PC-9 (cell line): ENCODE results near the gene STAB2. TPM values are rescaled to one million over a fixed set of nuclear protein-coding genes. Genes with fewer than 3 reads are reported as not detected.

ENCODE experiments used
- BruUV-seq: library from RNA; stranded (reverse); fragments of 400-500 nt; replicated peaks from 2 replicates; lab custom pipeline; 2021; lab: Mats Ljungman, UMichigan
- CTCF ChIA-PET: fragments of 300-600 bp; sonication (Branson Sonifier 250); formaldehyde crosslinking; loops from one replicate; lab custom pipeline; 2022; ENCODE audit warnings: antibody characterized with exemption; lab: Charles Lee
- POLR2A ChIA-PET: fragments of 300-600 bp; sonication (Branson Sonifier 250); formaldehyde crosslinking; loops from one replicate; lab custom pipeline; 2022; ENCODE audit warnings: antibody characterized with exemption; ENCODE audit not compliant: unreplicated experiment; lab: Charles Lee
- DNase-seq, 2 experiments: peaks; one replicate each; pipeline versions ENCODE4 v3.0.0 to v3.0.0-alpha.2; 2015 to 2022; ENCODE audit warnings: mixed read lengths in 1 of 2
- H2AFZ ChIP-seq: fragments of 200-600 bp; sonication (generic); 2 replicates; pipeline ENCODE4 v1.8.1; 2017; ENCODE audit warnings: antibody characterized with exemption
- H3F3A ChIP-seq: fragments of 200-600 bp; sonication (generic); 2 replicates; pipeline ENCODE4 v1.8.1; 2017; ENCODE audit warnings: antibody characterized with exemption, mild to moderate bottlenecking, low read depth; ENCODE audit not compliant: insufficient read depth
- H3K27ac ChIP-seq: fragments of 200-600 bp; sonication (generic); 2 replicates; pipeline ENCODE4 v1.6.1; 2016; ENCODE audit warnings: mixed run types
- H3K27me3 ChIP-seq: fragments of 200-600 bp; sonication (generic); 2 replicates; pipeline ENCODE4 v1.6.1; 2016; ENCODE audit warnings: low read depth, mixed run types; ENCODE audit not compliant: insufficient read depth
- H3K36me3 ChIP-seq: fragments of 200-600 bp; sonication (generic); 2 replicates; pipeline ENCODE4 v1.6.1; 2016; ENCODE audit warnings: low read depth, mixed run types
- H3K4me1 ChIP-seq: fragments of 200-600 bp; sonication (generic); replicated peaks from 2 replicates; pipeline ENCODE4 v1.6.1; 2016; ENCODE audit warnings: mixed run types; ENCODE audit not compliant: insufficient read depth
- H3K4me2 ChIP-seq: fragments of 200-600 bp; sonication (generic); 2 replicates; pipeline ENCODE4 v1.6.1; 2017; ENCODE audit warnings: mixed run types
- H3K4me3 ChIP-seq: fragments of 200-600 bp; sonication (generic); 2 replicates; pipeline ENCODE4 v1.6.1; 2016; ENCODE audit warnings: mixed run types
- H3K79me2 ChIP-seq: fragments of 200-600 bp; sonication (generic); 2 replicates; pipeline ENCODE4 v1.6.1; 2017; ENCODE audit warnings: low read depth, mixed run types
- H3K9me2 ChIP-seq: fragments of 200-600 bp; sonication (generic); 2 replicates; pipeline ENCODE4 v1.8.1; 2017; ENCODE audit warnings: mild to moderate bottlenecking; ENCODE audit not compliant: insufficient read depth
- H3K9me3 ChIP-seq: fragments of 200-600 bp; sonication (generic); 2 replicates; pipeline ENCODE4 v1.8.1; 2016; ENCODE audit warnings: low read depth; ENCODE audit not compliant: insufficient read depth
- H4K20me1 ChIP-seq: fragments of 200-600 bp; sonication (generic); 2 replicates; pipeline ENCODE4 v1.8.1; 2017; ENCODE audit not compliant: insufficient read depth
- EZH2 ChIP-seq: fragments of 200-600 bp; sonication (generic); IDR thresholded peaks from 2 replicates; pipeline ENCODE4 v1.8.0; 2017; ENCODE audit warnings: antibody characterized with exemption, low read depth
- intact Hi-C: fragments of 100-400 bp; cut with micrococcal nuclease; formaldehyde crosslinking; loops from one replicate; pipeline ENCODE4 v1.10.0; 2022; ENCODE audit not compliant: unreplicated experiment
- total RNA-seq: library from RNA; stranded (reverse); gene quantifications from 2 replicates; pipeline ENCODE4 v1.2.3, GENCODE V29; 2021
- TF ChIP-seq, protein P1 (sequence below): fragments of 200-600 bp; sonication (generic); conservative IDR thresholded peaks from 2 replicates; pipeline ENCODE4 v1.6.1; 2017; ENCODE audit warnings: mixed run types, antibody characterized with exemption, mild to moderate bottlenecking, moderate library complexity

The STAB2 gene
- total RNA-seq, 1 experiment from 2014 or later: not detected

GRCh38 chr12:103547376-103547775 lies 39.7 kb upstream of the STAB2 start:
- Histone ChIP-seq H3K27ac (no peak overlapping the region), H4K20me1 (no peaks in the 10 kb centered on the region), H3K27me3 (peaks cover 24% of the 10 kb centered on the region), H3K4me2 (no peak overlapping the region), H3K4me3 (no peak overlapping the region), H3K79me2 (no peaks in the 10 kb centered on the region), H3K9me2 (peaks cover 3% of the 10 kb centered on the region; the same call in 1 of the 2 replicates), H3K9me3 (no peaks in the 10 kb centered on the region), H3F3A (no peaks in the 10 kb centered on the region), H3K4me1 (no peaks in the 10 kb centered on the region), H3K36me3 (no peaks in the 10 kb centered on the region), H2AFZ (no peak overlapping the region)
- BruUV-seq: no TSS peak
- no peak for DNase-seq
- POLR2A ChIA-PET: no interaction called here
- TF ChIP-seq, protein P1, sequence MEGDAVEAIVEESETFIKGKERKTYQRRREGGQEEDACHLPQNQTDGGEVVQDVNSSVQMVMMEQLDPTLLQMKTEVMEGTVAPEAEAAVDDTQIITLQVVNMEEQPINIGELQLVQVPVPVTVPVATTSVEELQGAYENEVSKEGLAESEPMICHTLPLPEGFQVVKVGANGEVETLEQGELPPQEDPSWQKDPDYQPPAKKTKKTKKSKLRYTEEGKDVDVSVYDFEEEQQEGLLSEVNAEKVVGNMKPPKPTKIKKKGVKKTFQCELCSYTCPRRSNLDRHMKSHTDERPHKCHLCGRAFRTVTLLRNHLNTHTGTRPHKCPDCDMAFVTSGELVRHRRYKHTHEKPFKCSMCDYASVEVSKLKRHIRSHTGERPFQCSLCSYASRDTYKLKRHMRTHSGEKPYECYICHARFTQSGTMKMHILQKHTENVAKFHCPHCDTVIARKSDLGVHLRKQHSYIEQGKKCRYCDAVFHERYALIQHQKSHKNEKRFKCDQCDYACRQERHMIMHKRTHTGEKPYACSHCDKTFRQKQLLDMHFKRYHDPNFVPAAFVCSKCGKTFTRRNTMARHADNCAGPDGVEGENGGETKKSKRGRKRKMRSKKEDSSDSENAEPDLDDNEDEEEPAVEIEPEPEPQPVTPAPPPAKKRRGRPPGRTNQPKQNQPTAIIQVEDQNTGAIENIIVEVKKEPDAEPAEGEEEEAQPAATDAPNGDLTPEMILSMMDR: no peak
- no peak for TF ChIP-seq EZH2
- CTCF ChIA-PET: no interaction called here
- intact Hi-C loops: loop anchor here (5.0 kb wide), 1 partner anchor 220 kb away; no protein-coding TSS in a partner anchor

DNA sequence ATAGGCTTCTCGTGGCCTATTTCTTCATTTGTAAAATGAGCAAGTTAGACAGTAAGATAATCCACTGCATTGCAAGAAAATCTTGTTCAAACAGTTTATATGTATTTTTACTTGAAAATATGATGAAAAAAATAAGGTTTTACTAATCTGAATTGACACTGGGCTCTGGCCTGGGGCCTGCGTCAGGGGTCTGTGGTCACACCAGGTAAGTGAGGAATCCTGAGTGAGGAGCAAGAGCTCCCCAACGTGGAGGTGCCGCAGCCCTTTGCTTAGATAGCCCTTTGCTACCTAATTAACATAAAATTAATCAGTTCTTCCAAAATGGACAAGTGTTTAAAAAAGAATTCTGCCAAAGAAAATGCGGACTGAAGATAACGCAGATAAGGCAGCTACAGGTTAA lies 39.1 kb upstream of the STAB2 start:
- Histone ChIP-seq H3K36me3 (no peaks in the 10 kb centered on the region), H3F3A (no peaks in the 10 kb centered on the region), H3K4me3 (no peak overlapping the region), H3K4me2 (no peak overlapping the region), H3K9me3 (no peaks in the 10 kb centered on the region), H2AFZ (no peak overlapping the region), H3K9me2 (peaks cover 3% of the 10 kb centered on the region; the same call in 1 of the 2 replicates), H4K20me1 (no peaks in the 10 kb centered on the region), H3K27me3 (peaks cover 24% of the 10 kb centered on the region), H3K79me2 (no peaks in the 10 kb centered on the region), H3K4me1 (no peaks in the 10 kb centered on the region), H3K27ac (no peak overlapping the region)
- TF ChIP-seq EZH2: no peak
- TF ChIP-seq, protein P1: no peak
- ChIA-PET CTCF (interaction anchor here (0.6 kb wide), 1 partner anchor 8 kb away, joined by 6 read pairs; no protein-coding TSS in a partner anchor), POLR2A (no interaction called here)
- no TSS peak for BruUV-seq
- intact Hi-C loops: loop anchor here (1.0 to 5.0 kb wide), 4 partner anchors 51 to 665 kb away; no protein-coding TSS in a partner anchor
- no peak for DNase-seq

DNA sequence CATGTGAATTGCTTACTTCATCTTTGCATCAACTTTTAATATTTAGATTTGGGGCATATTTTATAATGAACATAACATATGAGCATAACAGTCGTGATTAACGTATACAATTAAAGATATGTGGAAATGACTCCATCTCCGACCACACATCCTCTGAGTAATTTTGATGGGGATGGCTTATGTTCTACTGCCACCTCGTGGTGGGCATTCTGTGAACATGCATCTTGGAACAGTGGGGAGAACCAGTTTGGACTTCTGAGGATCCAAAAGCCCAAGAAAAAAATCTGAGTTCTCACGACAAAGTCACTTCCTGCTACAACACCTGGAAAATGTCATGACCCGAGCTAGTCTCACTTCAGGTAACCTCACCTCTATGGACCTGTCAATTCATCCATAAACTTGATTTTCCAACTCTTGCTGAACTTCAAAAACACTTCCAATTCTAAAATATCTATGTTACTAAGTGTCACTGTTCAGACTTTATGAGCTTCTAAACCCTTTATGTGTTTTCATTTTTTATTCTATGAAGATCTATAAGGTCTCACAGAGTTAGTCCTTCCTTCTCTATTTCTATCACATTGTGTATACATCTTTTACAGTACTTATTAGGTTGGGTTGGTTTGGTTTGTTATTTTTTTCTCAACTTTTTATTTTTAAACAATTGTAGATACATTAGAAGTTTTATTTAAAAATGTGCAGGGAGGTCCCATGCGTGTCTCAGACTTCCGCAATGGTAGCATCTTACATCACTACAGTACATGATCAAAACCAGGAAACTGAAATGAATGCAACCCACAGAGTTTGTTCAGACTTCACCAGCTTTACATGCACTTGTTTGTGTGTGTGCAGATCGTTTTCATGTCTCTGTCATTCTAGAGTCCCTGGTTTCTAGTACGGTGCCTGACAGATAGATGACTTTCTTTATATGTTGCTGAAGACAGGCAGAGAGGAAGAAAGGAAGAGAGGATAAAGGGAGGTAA lies 38.2 kb upstream of the STAB2 start:
- ChIA-PET POLR2A (no interaction called here), CTCF (interaction anchor here (0.6 kb wide), 1 partner anchor 82 kb away, joined by 3 read pairs; no protein-coding TSS in a partner anchor)
- Histone ChIP-seq H3F3A (no peaks in the 10 kb centered on the region), H3K4me2 (no peak overlapping the region), H2AFZ (no peak overlapping the region), H3K27ac (no peak overlapping the region), H3K9me2 (peaks cover 3% of the 10 kb centered on the region; the same call in 1 of the 2 replicates), H3K4me3 (no peak overlapping the region), H3K9me3 (no peaks in the 10 kb centered on the region), H4K20me1 (no peaks in the 10 kb centered on the region), H3K79me2 (no peaks in the 10 kb centered on the region), H3K27me3 (peaks cover 16% of the 10 kb centered on the region), H3K36me3 (no peaks in the 10 kb centered on the region), H3K4me1 (no peaks in the 10 kb centered on the region)
- TF ChIP-seq, protein P1: peak; percentile 95
- no peak for TF ChIP-seq EZH2
- intact Hi-C loops: loop anchor here (1.0 to 5.0 kb wide), 4 partner anchors 52 to 666 kb away; no protein-coding TSS in a partner anchor
- DNase-seq: peak; percentile 58 to 61
- no TSS peak for BruUV-seq
